HG03108 (cell line): ENCODE data around the gene HEBP2.
A peak's percentile ranks its signal among the peaks of the same experiment; 100 is the strongest.

Experiments used
- ATAC-seq: cut with Tn5 transposase; IDR thresholded peaks from one replicate; pipeline ENCODE4 v1.9.1; 2021; ENCODE audit warnings: moderate library complexity; ENCODE audit not compliant: unreplicated experiment

Gene HEBP2

GRCh38 chr6:138397128-138398122, 6.6 kb upstream of the HEBP2 start:
- no peak for ATAC-seq

GRCh38 chr6:138400326-138400725, 3.7 kb upstream of the HEBP2 start:
- no peak for ATAC-seq

GRCh38 chr6:138401960-138402837, 1.8 kb upstream of the HEBP2 start:
- ATAC-seq: no peak

GRCh38 chr6:138402838-138403187, 1.2 kb upstream of the HEBP2 start:
- no peak for ATAC-seq

- no peak for ATAC-seq
These were observed 661 bp upstream of the HEBP2 start for GRCh38 chr6:138403324-138403800.

GRCh38 chr6:138404666-138405337, 779 bp downstream of the HEBP2 start:
- no peak for ATAC-seq

- ATAC-seq: no peak
These were observed 1.9 kb downstream of the HEBP2 start for GRCh38 chr6:138405816-138406413.

- no peak for ATAC-seq
These were observed 2.4 kb downstream of the HEBP2 start for GRCh38 chr6:138406443-138406842.

GRCh38 chr6:138410048-138410735, 6.2 kb downstream of the HEBP2 start:
- ATAC-seq: no peak

- ATAC-seq: peak; percentile 45
These were observed 7.2 kb downstream of the HEBP2 start for GRCh38 chr6:138410972-138411880.

- ATAC-seq: no peak
These were observed 11.1 kb downstream of the HEBP2 start for GRCh38 chr6:138415125-138415524.

- ATAC-seq: no peak
These were observed 12.2 kb downstream of the HEBP2 start for GRCh38 chr6:138416206-138416605.

- ATAC-seq: no peak
These were observed 13.6 kb downstream of the HEBP2 start for GRCh38 chr6:138417493-138418117.

- ATAC-seq: no peak
These were observed 14.2 kb downstream of the HEBP2 start for GRCh38 chr6:138418118-138418742.

GRCh38 chr6:138419766-138420165, 15.7 kb downstream of the HEBP2 start:
- ATAC-seq: no peak

GRCh38 chr6:138420356-138420755, 16.3 kb downstream of the HEBP2 start:
- ATAC-seq: no peak

- no peak for ATAC-seq
These were observed 17.1 kb downstream of the HEBP2 start for GRCh38 chr6:138421089-138421488.

GRCh38 chr6:138421608-138422007, 17.6 kb downstream of the HEBP2 start:
- ATAC-seq: no peak
